Transverse colon (tissue), 4 donors: ENCODE results near the gene PCSK1N. TPM values are rescaled to one million over a fixed set of nuclear protein-coding genes. Genes with fewer than 3 reads are reported as not detected.

ENCODE experiments used
- DNase-seq: peaks from one replicate; pipeline ENCODE4 v3.0.0-alpha.2; 2019
- H3K27ac ChIP-seq, 4 donors: fragments of 200-600 bp; sonication (generic); 2 replicates each; pipeline ENCODE4 v1.5.1; 2016 to 2018; ENCODE audit warnings: inconsistent platforms in 4 of 4
- H3K27me3 ChIP-seq: fragments of 200-600 bp; sonication (generic); 2 replicates; pipeline ENCODE4 v1.5.1; 2017; ENCODE audit warnings: inconsistent platforms
- H3K36me3 ChIP-seq, 4 donors: fragments of 200-600 bp; sonication (generic); 2 replicates each; pipeline ENCODE4 v1.5.1; 2017 to 2019; ENCODE audit warnings: inconsistent platforms in 4 of 4
- H3K4me1 ChIP-seq, 4 donors: fragments of 200-600 bp; sonication (generic); 2 replicates each; pipeline ENCODE4 v1.5.1; 2017 to 2020; ENCODE audit warnings: inconsistent platforms in 4 of 4
- H3K4me3 ChIP-seq, 4 donors: fragments of 200-600 bp; sonication (generic); 1 replicate in 1 of 4; 2 replicates in 3 of 4; pipeline versions ENCODE4 v1.5.1 to v1.6.1; 2017 to 2019; ENCODE audit warnings: inconsistent platforms in 4 of 4
- H3K9me3 ChIP-seq, 2 donors: fragments of 200-600 bp; sonication (generic); 2 replicates each; pipeline ENCODE4 v1.5.1; 2017 to 2019; ENCODE audit warnings: inconsistent platforms in 2 of 2
- EP300 ChIP-seq: sonication (generic); formaldehyde crosslinking; IDR thresholded peaks from one replicate; pipeline ENCODE4 v1.6.1; 2017; ENCODE audit warnings: antibody characterized with exemption, low read depth
- POLR2A ChIP-seq: fragments of 450-650 bp; IDR thresholded peaks from one replicate; pipeline ENCODE4 v1.6.1; 2016; ENCODE audit warnings: antibody characterized with exemption, mild to moderate bottlenecking, moderate library complexity
- POLR2AphosphoS5 ChIP-seq, 3 donors: sonication (generic); formaldehyde crosslinking; IDR thresholded peaks; one replicate each; pipeline ENCODE4 v1.6.1; 2016; ENCODE audit warnings: antibody characterized with exemption in 3 of 3
- WGBS, 2 donors: methylation state at CpG; one replicate each; pipeline ENCODE4 v1.1.5; 2018; ENCODE audit warnings: low coverage in 1 of 2; 5-methylcytosine and 5-hydroxymethylcytosine counted together
- in situ Hi-C, 4 donors: fragments of 200-750 bp; cut with MboI; loops; one replicate each; pipeline versions ENCODE4 v1.15.0 to v1.15.1; 2017; ENCODE audit warnings: low sequenced_read_pairs in 3 of 4, low pct_ligation_motif_present in 1 of 4, low pct_unique_long_range_greater_than_20kb in 1 of 4
- intact Hi-C: fragments of 100-400 bp; cut with DNase I; formaldehyde crosslinking; loops from one replicate; pipeline ENCODE4 v1.15.1; 2023; ENCODE audit warnings: low total_unique reads
- total RNA-seq, 4 donors: library from RNA; depleted of rRNA; stranded (reverse); fragments of >200 nt; gene quantifications; one replicate each; pipeline ENCODE4 v1.1.0, GENCODE V29; 2016
- TF ChIP-seq, protein P1 (sequence below), 5 experiments: fragments of 200-600 bp in 3 of 5; fragments of 450-650 bp in 2 of 5; sonication (generic) in 3 of 5; IDR thresholded peaks; 1 replicate in 2 of 5; 2 replicates in 3 of 5; pipeline ENCODE4 v1.5.1; 2016 to 2017; ENCODE audit warnings: antibody characterized with exemption in 5 of 5, inconsistent platforms in 3 of 5, mild to moderate bottlenecking in 2 of 5, moderate library complexity in 1 of 5

Gene PCSK1N
- total RNA-seq, 4 donors from 2014 or later, result 14.0 to 144 (median 20.4) TPM

- Histone ChIP-seq H3K4me1 (no peaks in the 10 kb centered on the region), H3K4me3 (no peak overlapping the region), H3K36me3 (no peaks in the 10 kb centered on the region), H3K27ac (no peak overlapping the region), H3K9me3 (no peaks in the 10 kb centered on the region), H3K27me3 (no peaks in the 10 kb centered on the region)
- DNase-seq, result no peak
- intact Hi-C loops, result no loop called here
- in situ Hi-C loops, result no loop called here
- TF ChIP-seq EP300 (no peak), POLR2A (no peak), POLR2AphosphoS5 (IDR thresholded peaks at IDR 0.05) (no peak)
- TF ChIP-seq, protein P1, sequence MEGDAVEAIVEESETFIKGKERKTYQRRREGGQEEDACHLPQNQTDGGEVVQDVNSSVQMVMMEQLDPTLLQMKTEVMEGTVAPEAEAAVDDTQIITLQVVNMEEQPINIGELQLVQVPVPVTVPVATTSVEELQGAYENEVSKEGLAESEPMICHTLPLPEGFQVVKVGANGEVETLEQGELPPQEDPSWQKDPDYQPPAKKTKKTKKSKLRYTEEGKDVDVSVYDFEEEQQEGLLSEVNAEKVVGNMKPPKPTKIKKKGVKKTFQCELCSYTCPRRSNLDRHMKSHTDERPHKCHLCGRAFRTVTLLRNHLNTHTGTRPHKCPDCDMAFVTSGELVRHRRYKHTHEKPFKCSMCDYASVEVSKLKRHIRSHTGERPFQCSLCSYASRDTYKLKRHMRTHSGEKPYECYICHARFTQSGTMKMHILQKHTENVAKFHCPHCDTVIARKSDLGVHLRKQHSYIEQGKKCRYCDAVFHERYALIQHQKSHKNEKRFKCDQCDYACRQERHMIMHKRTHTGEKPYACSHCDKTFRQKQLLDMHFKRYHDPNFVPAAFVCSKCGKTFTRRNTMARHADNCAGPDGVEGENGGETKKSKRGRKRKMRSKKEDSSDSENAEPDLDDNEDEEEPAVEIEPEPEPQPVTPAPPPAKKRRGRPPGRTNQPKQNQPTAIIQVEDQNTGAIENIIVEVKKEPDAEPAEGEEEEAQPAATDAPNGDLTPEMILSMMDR (IDR thresholded peaks at IDR 0.05), result no peak
- 91% methylated on average over 13 of the region's 13 CpGs; no CpG with 5 or more reads in 1 of the 2 donors for WGBS, 2 donors
These were observed 52.6 kb downstream of the PCSK1N start for GRCh38 chrX:48782795-48783194.

DNA sequence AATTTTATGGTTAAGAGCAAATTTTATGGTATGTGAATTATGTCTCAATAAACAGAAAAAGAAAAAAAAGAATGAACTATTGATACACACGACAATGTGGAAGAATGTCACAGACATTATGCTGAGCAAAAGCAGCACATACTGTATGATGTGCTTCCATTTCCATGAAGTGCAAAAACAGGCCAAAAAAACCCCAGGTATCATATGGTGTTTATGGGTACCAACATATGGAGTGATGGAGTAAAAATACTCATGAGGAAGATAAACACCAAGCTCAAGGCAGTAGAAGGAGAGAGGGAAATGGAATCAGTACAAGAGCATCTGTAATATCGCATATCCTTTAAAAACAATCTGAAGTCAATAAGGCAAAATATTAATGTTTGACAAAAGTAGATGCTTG lies 53.2 kb downstream of the PCSK1N start:
- no peak for DNase-seq
- TF ChIP-seq EP300 (no peak), POLR2A (no peak), POLR2AphosphoS5 (IDR thresholded peaks at IDR 0.05) (no peak)
- TF ChIP-seq, protein P1 (IDR thresholded peaks at IDR 0.05), result no peak
- H3K4me1 ChIP-seq, result no peaks in the 10 kb centered on the region
- no peak overlapping the region for H3K27ac ChIP-seq
- in situ Hi-C loops (no loop called here), intact Hi-C loops (no loop called here)
- no peaks in the 10 kb centered on the region for H3K27me3 ChIP-seq
- H3K4me3 ChIP-seq, result no peak overlapping the region
- H3K36me3 ChIP-seq, result no peaks in the 10 kb centered on the region
- H3K9me3 ChIP-seq, result no peaks in the 10 kb centered on the region
- 58 to 64% methylated on average over 2 of the region's 2 CpGs for WGBS, 2 donors

GRCh38 chrX:48781705-48782104 lies 53.7 kb downstream of the PCSK1N start:
- WGBS, 2 donors, result 92% methylated on average over 6 of the region's 6 CpGs; no CpG with 5 or more reads in 1 of the 2 donors

More at GRCh38 chrX:48781705-48782104, 53.7 kb downstream of the PCSK1N start:
- Histone ChIP-seq H3K27me3 (no peaks in the 10 kb centered on the region), H3K9me3 (no peaks in the 10 kb centered on the region), H3K27ac (no peak overlapping the region), H3K4me3 (no peak overlapping the region), H3K4me1 (no peaks in the 10 kb centered on the region), H3K36me3 (no peaks in the 10 kb centered on the region)
- intact Hi-C loops, result no loop called here
- DNase-seq, result no peak
- no peak for TF ChIP-seq POLR2AphosphoS5 (IDR thresholded peaks at IDR 0.05)
- TF ChIP-seq, protein P1 (IDR thresholded peaks at IDR 0.05), result no peak
- no peak for TF ChIP-seq POLR2A
- TF ChIP-seq EP300, result no peak
- in situ Hi-C loops, result no loop called here

Other genes starting within 250 kb of the PCSK1N start
- 100 to 1,000 TPM in 3 of 4 donors, 10 to 100 TPM in 1; 96.5 to 238 (median 184) TPM for gene WDR13, start 238.1 kb downstream of the PCSK1N start, total RNA-seq
- 10 to 100 TPM in 1 of 4 donors, 1 to 10 TPM in 3; 3.2 to 13.1 (median 6.3) TPM for gene WAS, start 151.8 kb downstream of the PCSK1N start, total RNA-seq
- 1 to 10 TPM in 3 of 4 donors, under 1 TPM in 1; 1.00 to 5.3 (median 4.4) TPM for gene SUV39H1, start 138.9 kb downstream of the PCSK1N start, total RNA-seq
- 10 to 100 TPM in 1 of 4 donors, 1 to 10 TPM in 1, not detected in 2; 4.8 to 18.4 TPM for gene GLOD5, start 73.9 kb downstream of the PCSK1N start, total RNA-seq
- gene GATA1, start 49.0 kb downstream of the PCSK1N start, total RNA-seq, result not detected
- 100 to 1,000 TPM in 2 of 4 donors, 10 to 100 TPM in 2; 74.4 to 105 (median 93.3) TPM for gene HDAC6, start 33.5 kb downstream of the PCSK1N start, total RNA-seq
- gene ERAS, start 9.1 kb downstream of the PCSK1N start, total RNA-seq, result not detected
- 10 to 100 TPM; 26.7 to 61.3 (median 43.7) TPM for gene TIMM17B, start 62.2 kb upstream of the PCSK1N start, total RNA-seq
- gene PQBP1, start 62.3 kb upstream of the PCSK1N start, total RNA-seq, result 10 to 100 TPM; 21.7 to 92.3 (median 63.8) TPM
- 10 to 100 TPM; 29.5 to 48.3 (median 33.8) TPM for gene SLC35A2, start 76.0 kb upstream of the PCSK1N start, total RNA-seq
- gene PIM2, start 83.4 kb upstream of the PCSK1N start, total RNA-seq, result 10 to 100 TPM in 3 of 4 donors, not detected in 1; 11.2 to 50.7 (median 20.6) TPM
- 10 to 100 TPM; 39.4 to 96.9 (median 40.6) TPM for gene OTUD5, start 122.0 kb upstream of the PCSK1N start, total RNA-seq
- under 1 TPM in 2 of 4 donors, not detected in 2; 0.95 to 0.96 TPM for gene KCND1, start 136.2 kb upstream of the PCSK1N start, total RNA-seq
- 100 to 1,000 TPM in 1 of 4 donors, 10 to 100 TPM in 3; 34.8 to 102 (median 52.9) TPM for gene GRIPAP1, start 166.7 kb upstream of the PCSK1N start, total RNA-seq
- gene TFE3, start 207.7 kb upstream of the PCSK1N start, total RNA-seq, result 10 to 100 TPM; 31.7 to 45.6 (median 44.7) TPM
- gene CCDC120, start 223.4 kb upstream of the PCSK1N start, total RNA-seq, result 10 to 100 TPM in 2 of 4 donors, 1 to 10 TPM in 2; 4.4 to 19.1 (median 9.9) TPM
- gene PRAF2, start 238.4 kb upstream of the PCSK1N start, total RNA-seq, result 10 to 100 TPM in 2 of 4 donors, 1 to 10 TPM in 2; 3.4 to 16.8 (median 9.2) TPM
- 100 to 1,000 TPM in 2 of 4 donors, 10 to 100 TPM in 2; 73.5 to 205 (median 117) TPM for gene WDR45, start 244.3 kb upstream of the PCSK1N start, total RNA-seq